Skeletal muscle satellite cell (primary cell): Measurements from ENCODE around the gene ADGRA1.

ENCODE experiments used
- H3K27me3 ChIP-seq: 2 replicates; pipeline ENCODE4 v1.7.0; 2013; ENCODE audit warnings: low read length; ENCODE audit not compliant: control insufficient read depth, insufficient read depth
- H3K36me3 ChIP-seq: 2 replicates; pipeline ENCODE4 v1.7.0; 2013; ENCODE audit warnings: mild to moderate bottlenecking, control low read depth, low read length; ENCODE audit not compliant: insufficient read depth
- H3K4me1 ChIP-seq: 2 replicates; pipeline ENCODE4 v1.7.0; 2013; ENCODE audit warnings: low read length; ENCODE audit not compliant: control insufficient read depth, insufficient read depth
- H3K4me2 ChIP-seq: 2 replicates; pipeline ENCODE4 v1.7.0; 2013; ENCODE audit warnings: mild to moderate bottlenecking, low read length
- H3K4me3 ChIP-seq: 2 replicates; pipeline ENCODE4 v1.7.0; 2013; ENCODE audit warnings: low read length
- H3K9ac ChIP-seq: 2 replicates; pipeline ENCODE4 v1.7.0; 2013; ENCODE audit warnings: mild to moderate bottlenecking, low read depth, low read length, moderate library complexity
- H3K9me3 ChIP-seq: replicated peaks from 2 replicates; pipeline ENCODE4 v1.7.0; 2013; ENCODE audit warnings: mild to moderate bottlenecking, control low read depth, low read length

Gene ADGRA1

DNA sequence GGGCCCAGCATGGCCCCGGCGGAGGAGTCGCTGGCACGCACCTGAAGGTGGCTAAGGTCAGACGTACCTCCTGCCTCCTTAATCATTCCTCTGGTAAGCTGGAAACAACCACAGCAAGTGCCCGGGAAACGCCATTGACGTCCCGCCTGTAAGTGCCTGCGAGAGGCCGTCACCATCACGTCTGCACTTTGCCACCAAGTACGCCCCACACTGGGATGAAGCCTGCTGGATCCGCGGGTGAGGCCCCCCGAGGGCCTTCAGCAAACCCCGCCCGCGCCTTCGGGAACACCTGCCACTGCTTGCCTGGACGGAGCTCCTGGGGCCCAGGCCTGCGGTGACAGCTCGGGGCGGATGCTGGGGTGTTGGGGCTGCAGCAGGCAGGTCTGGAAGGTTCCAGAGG lies 12.5 kb downstream of the ADGRA1 start:
- Histone ChIP-seq H3K9me3 (no peaks in the 10 kb centered on the region), H3K4me3 (no peak overlapping the region), H3K27me3 (peaks cover 4% of the 10 kb centered on the region), H3K4me2 (no peak overlapping the region), H3K36me3 (no peaks in the 10 kb centered on the region), H3K4me1 (no peaks in the 10 kb centered on the region), H3K9ac (no peak overlapping the region)

DNA sequence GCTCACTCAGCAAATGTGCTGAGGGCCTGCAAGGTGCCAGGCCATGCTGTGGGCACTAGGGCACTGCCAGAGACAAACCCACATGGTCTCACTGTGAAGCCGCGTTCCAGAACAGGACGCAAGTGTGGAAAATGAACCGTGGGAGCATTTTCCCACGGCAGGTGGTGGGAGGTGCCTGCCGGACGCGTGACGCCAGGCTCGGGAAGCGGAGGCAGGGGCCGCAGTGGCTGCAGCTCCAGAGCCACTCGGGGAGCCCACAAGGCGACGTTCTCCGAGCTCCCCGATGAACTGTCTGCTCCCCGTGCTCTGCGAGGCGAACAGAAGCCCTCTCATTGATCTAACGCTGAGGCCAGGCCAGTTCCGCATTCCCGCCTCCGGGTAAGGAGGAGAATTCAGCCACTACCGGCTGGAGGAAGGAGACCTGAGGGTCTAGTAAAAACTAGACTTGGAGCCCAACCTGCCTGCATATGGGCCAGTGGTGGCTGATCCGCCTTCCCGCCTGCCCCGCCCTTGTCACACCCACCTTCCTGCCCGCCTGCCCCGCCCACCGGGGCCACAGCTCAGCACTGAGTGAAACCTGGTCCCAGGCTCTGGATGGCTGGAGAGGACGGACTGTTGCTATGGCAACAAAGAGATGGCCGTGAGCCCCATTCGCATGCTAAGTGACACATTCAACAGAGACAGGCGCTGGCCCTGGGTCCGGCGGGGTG lies 13.1 kb downstream of the ADGRA1 start:
- Histone ChIP-seq H3K4me3 (no peak overlapping the region), H3K36me3 (no peaks in the 10 kb centered on the region), H3K9ac (no peak overlapping the region), H3K27me3 (peaks cover 4% of the 10 kb centered on the region), H3K9me3 (no peaks in the 10 kb centered on the region), H3K4me1 (no peaks in the 10 kb centered on the region), H3K4me2 (no peak overlapping the region)

DNA sequence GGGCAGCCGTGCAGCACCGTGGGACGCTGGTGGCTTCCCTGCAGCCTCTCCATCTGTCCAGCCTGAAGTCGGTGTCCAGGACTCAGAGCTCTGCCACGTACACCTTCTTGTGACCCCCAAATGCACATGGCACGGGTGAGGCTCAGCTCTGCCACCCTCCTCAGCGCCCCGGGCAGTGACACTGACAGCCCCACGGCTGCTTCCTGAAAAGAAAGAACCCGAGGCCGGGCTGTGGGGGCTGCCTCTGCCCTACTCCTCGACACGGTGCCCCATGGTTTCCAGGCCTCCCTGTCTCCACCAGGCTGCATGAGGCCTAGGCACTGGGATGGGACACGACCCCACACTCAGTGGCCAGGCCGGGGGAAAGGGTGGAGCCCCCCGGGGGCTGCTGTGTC lies 13.7 kb downstream of the ADGRA1 start:
- Histone ChIP-seq H3K27me3 (peaks cover 4% of the 10 kb centered on the region), H3K36me3 (no peaks in the 10 kb centered on the region), H3K4me1 (no peaks in the 10 kb centered on the region), H3K9me3 (no peaks in the 10 kb centered on the region), H3K4me2 (no peak overlapping the region), H3K4me3 (no peak overlapping the region), H3K9ac (no peak overlapping the region)

DNA sequence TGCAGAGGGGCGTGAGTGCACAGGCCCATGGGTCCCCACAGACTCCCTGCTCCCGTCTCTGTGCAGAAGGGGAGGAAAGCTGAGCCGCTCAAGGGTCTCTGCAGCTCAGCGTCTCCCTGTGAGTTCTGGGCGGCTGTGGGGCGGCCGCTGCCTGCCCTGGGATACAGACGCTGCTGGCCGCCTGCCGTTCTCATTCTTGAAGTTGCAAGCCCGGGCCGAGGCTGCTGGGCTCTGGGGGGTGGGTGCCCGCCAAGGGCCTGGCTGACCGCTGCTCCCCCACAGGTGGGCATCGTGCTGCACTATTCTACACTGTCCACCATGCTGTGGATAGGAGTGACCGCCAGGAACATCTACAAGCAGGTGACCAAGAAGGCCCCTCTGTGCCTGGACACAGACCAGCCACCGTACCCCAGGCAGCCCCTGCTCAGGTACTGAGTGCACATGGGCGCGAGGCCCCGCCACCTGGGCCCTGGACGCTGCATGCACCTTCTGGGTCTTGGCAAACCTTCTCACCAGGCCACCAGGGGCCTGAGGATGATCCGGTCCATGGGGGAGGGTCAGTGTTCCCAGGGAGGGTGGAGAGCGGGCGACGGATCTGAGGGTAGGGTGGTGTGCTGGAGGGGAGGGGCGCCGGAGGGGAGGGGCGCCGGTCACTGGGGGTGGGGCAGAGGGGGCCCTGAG lies 14.8 kb downstream of the ADGRA1 start:
- Histone ChIP-seq H3K9ac (no peak overlapping the region), H3K4me3 (no peak overlapping the region), H3K27me3 (peaks cover 4% of the 10 kb centered on the region), H3K4me2 (no peak overlapping the region), H3K36me3 (no peaks in the 10 kb centered on the region), H3K9me3 (no peaks in the 10 kb centered on the region), H3K4me1 (no peaks in the 10 kb centered on the region)

DNA sequence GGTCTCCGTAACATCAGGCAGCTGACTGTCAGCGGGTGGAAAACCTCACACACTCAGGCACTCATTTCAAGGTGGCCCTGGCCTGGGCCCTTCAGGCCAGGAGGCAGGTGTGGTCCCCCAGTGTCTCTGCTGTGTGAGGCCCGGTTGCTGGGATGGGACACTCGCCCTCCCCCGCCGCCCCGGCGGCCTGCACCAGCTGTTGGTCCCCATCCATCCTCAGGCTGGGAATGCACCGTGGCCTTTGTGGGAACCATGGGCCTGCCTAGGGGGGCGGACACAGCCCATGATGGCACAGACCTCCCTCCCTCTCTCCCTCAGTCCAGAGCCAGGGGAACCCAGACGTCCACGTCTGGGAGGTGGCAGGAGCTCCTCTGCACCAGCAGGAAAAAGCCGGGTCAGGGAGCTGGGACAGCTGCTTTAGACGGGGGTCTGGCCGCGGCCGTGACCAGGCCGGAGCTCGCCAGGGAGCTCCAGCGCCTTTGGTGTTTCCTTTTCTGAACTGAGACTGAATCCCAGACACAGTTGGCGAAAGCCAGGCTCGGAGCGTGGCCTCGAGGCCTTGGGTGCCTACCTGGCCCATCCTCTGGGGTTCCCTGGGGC lies 15.7 kb downstream of the ADGRA1 start:
- peaks cover 4% of the 10 kb centered on the region for H3K27me3 ChIP-seq
- no peak overlapping the region for H3K9ac ChIP-seq
- H3K4me1 ChIP-seq = no peaks in the 10 kb centered on the region
- H3K36me3 ChIP-seq = no peaks in the 10 kb centered on the region
- H3K9me3 ChIP-seq = peaks cover 2% of the 10 kb centered on the region
- no peak overlapping the region for H3K4me2 ChIP-seq
- no peak overlapping the region for H3K4me3 ChIP-seq

DNA sequence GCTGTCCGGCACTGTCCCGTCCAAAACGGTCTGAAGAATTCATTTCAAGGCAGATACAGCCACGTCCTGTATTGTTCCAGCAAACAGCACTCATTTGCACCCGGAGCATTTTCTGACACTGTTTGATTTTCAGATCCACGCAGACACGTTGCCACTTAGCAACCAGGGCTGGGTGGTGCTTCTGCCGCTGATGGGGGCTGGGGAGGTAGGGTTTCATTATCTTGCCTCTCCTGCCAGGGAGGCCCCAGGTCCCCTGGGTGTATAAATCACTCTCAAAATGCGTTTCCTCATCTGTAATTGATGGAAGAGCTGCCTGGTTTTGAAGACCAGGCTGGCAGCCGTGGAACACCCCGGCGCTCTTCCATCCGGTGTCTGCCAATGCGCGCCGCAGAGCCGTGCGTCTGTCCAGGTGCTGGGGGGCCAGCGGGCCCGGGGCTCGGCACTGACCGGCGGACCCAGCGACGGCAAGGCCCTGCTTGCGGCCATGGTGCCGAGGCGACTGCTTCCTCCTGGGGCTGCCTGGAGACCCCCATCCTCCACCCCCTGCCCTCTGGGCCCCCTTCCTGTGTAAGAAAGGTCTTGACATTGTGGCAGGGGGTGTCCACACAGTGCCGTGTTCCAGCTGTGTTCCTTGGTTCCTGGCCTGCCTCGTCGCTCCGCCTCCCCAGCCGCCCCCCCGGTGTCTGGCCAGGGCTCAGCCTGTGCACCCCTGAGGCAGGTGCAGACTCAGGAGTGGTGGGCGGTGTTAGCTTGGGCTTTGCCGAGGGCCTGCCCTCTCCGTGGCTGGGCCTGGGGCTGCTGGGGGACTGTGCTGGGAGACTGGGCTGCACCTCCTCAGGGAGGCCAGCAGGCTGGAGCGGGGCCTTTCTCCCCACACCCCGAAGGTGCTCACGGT lies 16.6 kb downstream of the ADGRA1 start:
- H3K27me3 ChIP-seq = peaks cover 4% of the 10 kb centered on the region

DNA sequence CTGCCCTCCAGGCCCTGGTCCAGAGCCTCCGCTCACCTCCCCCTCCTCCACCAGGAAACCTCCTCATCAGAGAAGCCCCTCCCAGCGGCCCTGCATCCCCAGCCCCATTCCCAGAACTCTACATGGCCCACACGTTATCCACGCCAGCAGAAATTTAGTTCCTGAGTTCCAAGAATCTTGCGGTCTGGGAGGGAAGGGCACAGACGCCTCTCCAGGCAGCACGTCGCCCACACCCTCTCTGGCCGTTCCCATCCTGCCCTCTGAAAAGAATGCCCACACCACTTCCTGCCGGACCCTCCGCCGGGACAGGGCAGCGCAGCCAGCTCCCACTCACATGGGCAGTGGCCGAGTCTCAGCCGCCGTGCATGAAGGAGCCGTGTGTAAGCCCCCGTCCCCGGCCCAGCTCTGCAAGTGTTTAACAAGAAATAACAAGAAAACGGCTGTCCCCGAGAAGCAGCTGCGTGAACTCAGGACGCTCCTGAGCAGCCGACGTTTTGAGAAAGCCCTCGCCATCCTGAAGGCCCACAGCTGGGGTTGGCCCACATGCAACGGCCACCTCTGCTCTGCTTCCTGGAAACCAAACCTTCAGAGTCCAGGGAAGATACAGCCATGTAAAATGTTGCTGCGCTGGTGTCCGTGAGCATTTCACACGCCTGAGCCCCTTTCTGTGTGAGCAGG lies 17.4 kb downstream of the ADGRA1 start:
- Histone ChIP-seq H3K9me3 (peaks cover 4% of the 10 kb centered on the region), H3K27me3 (peaks cover 8% of the 10 kb centered on the region)

More for the DNA sequence above, 16.6 kb downstream of the ADGRA1 start:
- no peak overlapping the region for H3K9ac ChIP-seq
- H3K36me3 ChIP-seq = no peaks in the 10 kb centered on the region
- no peak overlapping the region for H3K4me2 ChIP-seq
- H3K9me3 ChIP-seq = peaks cover 4% of the 10 kb centered on the region
- H3K4me1 ChIP-seq = no peaks in the 10 kb centered on the region
- no peak overlapping the region for H3K4me3 ChIP-seq

DNA sequence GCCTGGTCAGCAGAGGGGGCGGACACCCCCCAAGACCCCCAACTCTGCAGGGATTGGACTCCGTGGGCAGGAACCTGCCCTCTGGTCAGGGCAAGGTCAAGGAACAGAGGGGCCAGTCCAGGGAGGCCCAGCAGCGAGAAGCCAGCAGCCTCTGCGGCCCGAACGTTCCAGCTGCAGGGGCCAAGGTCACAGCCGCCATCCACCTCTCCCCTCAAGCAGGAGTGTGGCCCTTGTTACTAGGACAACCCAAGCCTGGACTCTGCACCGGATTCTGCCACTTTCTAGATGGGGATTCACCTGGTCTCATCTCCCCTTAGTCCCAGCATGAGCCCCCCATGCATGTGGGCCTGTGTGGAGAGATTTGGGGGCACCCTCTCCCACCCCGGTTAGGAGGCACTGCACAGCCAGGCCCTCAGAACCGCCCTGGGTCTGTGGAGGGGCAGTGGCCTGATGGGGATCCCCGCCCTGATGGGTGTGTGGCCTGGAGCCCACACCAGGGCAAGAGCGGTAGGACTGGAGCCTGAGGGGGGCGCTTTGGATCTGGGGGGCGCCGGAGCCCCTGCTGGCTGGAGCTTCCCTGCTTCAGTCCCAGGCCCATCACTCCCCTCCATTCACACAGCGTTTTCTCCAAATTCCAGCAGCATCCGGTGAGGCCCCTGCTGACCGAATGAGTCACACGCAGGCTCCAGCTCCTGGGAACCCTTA lies 18.1 kb downstream of the ADGRA1 start:
- no peak overlapping the region for H3K9ac ChIP-seq
- H3K4me2 ChIP-seq = no peak overlapping the region
- H3K4me1 ChIP-seq = no peaks in the 10 kb centered on the region
- H3K4me3 ChIP-seq = no peak overlapping the region
- no peaks in the 10 kb centered on the region for H3K36me3 ChIP-seq
- H3K9me3 ChIP-seq = peaks cover 4% of the 10 kb centered on the region
- peaks cover 14% of the 10 kb centered on the region for H3K27me3 ChIP-seq

More for the DNA sequence above, 17.4 kb downstream of the ADGRA1 start:
- Histone ChIP-seq H3K4me3 (no peak overlapping the region), H3K4me1 (no peaks in the 10 kb centered on the region), H3K4me2 (no peak overlapping the region), H3K36me3 (no peaks in the 10 kb centered on the region), H3K9ac (no peak overlapping the region)

DNA sequence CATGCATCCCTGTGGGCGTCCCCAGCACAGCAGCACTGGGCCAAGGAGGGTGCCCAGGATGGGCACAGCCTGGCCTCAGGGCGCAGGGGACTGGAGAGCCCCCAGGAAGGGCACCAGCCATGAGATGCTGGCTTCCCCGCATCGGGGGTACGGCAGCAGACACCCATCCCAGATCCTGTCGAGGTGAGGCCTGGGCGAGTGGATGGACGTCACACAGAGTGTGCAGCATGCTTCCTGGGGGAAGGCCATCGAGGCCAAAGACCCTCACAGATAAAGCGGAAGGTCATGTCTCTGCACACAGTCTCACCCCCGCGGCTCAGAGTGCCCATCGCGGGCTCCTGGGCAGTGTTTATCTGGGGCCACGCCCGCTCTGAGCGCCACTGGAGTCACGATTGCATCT lies 18.8 kb downstream of the ADGRA1 start:
- Histone ChIP-seq H3K4me1 (no peaks in the 10 kb centered on the region), H3K9me3 (peaks cover 4% of the 10 kb centered on the region), H3K27me3 (peaks cover 14% of the 10 kb centered on the region), H3K9ac (no peak overlapping the region), H3K4me2 (no peak overlapping the region), H3K4me3 (no peak overlapping the region), H3K36me3 (no peaks in the 10 kb centered on the region)

DNA sequence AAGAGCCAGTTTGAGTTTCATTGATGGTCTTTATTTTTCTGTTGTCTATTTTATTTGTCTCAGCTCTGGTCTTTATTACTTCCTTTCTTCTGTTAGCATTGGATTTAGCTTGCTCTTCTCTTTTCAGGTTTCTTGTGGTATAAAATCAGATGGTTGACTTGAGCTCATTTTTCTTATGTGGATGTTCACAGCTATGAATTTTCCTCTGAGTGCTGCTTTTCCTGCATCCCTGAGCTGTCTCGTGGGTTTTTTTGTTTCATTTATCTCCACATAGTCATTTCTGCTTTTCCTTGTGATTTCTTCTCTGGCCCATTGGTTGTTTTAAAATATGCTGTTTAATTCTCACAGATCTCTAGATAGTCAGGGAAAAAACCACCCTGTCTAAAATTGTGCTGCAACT lies 19.7 kb downstream of the ADGRA1 start:
- no peak overlapping the region for H3K4me2 ChIP-seq
- H3K4me3 ChIP-seq = no peak overlapping the region
- no peaks in the 10 kb centered on the region for H3K36me3 ChIP-seq
- H3K27me3 ChIP-seq = peaks cover 14% of the 10 kb centered on the region
- no peak overlapping the region for H3K9ac ChIP-seq
- no peaks in the 10 kb centered on the region for H3K4me1 ChIP-seq
- H3K9me3 ChIP-seq = peaks cover 4% of the 10 kb centered on the region
